Sigmoid colon (tissue), 4 donors: ENCODE measurements around the gene NTN1.

Experiments
- EP300 ChIP-seq, 4 donors: sonication (generic); formaldehyde crosslinking; IDR thresholded peaks; one replicate each; pipeline ENCODE4 v1.6.1; 2017; ENCODE audit warnings: antibody characterized with exemption in 4 of 4
- POLR2AphosphoS5 ChIP-seq, 4 donors: sonication (generic); formaldehyde crosslinking; IDR thresholded peaks; one replicate each; pipeline ENCODE4 v1.6.1; 2017; ENCODE audit warnings: antibody characterized with exemption in 4 of 4
- TF ChIP-seq, protein P1 (sequence below), 4 experiments: fragments of 450-650 bp in 3 of 4; fragments of 200-600 bp in 1 of 4; IDR thresholded peaks; one replicate each; pipeline ENCODE4 v1.5.1; 2016 to 2019; ENCODE audit warnings: antibody characterized with exemption in 4 of 4, mild to moderate bottlenecking in 3 of 4, moderate library complexity in 2 of 4

DNA sequence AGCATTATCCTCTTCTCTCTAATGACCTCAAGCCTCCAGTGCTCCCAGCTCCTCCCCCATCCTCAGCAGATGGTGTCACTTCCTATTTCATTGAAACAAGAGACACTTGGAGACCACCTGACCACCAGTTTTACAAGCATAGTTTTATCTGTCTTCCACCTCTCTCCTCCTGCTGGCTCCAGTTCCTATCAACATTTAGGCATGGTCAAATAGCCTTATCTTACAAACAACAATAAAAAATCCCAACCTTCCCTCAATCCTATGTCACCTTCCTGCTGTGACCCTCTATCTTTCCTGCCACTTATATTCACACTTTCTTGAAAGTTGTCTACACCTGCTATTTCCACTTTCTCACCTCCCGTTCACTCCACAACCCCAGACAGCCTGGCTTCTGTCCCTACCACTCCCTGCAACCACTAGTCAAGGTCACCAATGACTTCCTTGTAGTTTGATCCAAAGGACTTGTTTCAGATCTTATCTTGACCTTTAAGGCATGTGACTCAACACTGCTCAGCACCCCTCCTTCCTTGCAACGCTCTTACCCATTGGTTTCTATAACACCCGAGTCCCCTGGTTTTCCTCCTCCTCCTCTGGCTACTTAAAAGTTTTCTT, 4.3 kb upstream of the NTN1 start:
- TF ChIP-seq, protein P1, sequence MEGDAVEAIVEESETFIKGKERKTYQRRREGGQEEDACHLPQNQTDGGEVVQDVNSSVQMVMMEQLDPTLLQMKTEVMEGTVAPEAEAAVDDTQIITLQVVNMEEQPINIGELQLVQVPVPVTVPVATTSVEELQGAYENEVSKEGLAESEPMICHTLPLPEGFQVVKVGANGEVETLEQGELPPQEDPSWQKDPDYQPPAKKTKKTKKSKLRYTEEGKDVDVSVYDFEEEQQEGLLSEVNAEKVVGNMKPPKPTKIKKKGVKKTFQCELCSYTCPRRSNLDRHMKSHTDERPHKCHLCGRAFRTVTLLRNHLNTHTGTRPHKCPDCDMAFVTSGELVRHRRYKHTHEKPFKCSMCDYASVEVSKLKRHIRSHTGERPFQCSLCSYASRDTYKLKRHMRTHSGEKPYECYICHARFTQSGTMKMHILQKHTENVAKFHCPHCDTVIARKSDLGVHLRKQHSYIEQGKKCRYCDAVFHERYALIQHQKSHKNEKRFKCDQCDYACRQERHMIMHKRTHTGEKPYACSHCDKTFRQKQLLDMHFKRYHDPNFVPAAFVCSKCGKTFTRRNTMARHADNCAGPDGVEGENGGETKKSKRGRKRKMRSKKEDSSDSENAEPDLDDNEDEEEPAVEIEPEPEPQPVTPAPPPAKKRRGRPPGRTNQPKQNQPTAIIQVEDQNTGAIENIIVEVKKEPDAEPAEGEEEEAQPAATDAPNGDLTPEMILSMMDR (IDR thresholded peaks at IDR 0.05): no peak
- no peak for TF ChIP-seq POLR2AphosphoS5 (IDR thresholded peaks at IDR 0.05)
- TF ChIP-seq EP300 (IDR thresholded peaks at IDR 0.05): no peak
